Nucleus accumbens (tissue), 56 donors: Measurements from ENCODE around the gene CD320.
A peak's percentile ranks its signal among the peaks of the same experiment; 100 is the strongest.
"Not testable (repeated sequence)": the region's sequence is repeated elsewhere in the genome, so short reads cannot be mapped to it uniquely, and the experiment has no call there.

Experiments
- DNase-seq, 56 donors: peaks; one replicate each; lab custom pipeline; 2025; lab: John Stamatoyannopoulos, UW

The CD320 gene

DNA sequence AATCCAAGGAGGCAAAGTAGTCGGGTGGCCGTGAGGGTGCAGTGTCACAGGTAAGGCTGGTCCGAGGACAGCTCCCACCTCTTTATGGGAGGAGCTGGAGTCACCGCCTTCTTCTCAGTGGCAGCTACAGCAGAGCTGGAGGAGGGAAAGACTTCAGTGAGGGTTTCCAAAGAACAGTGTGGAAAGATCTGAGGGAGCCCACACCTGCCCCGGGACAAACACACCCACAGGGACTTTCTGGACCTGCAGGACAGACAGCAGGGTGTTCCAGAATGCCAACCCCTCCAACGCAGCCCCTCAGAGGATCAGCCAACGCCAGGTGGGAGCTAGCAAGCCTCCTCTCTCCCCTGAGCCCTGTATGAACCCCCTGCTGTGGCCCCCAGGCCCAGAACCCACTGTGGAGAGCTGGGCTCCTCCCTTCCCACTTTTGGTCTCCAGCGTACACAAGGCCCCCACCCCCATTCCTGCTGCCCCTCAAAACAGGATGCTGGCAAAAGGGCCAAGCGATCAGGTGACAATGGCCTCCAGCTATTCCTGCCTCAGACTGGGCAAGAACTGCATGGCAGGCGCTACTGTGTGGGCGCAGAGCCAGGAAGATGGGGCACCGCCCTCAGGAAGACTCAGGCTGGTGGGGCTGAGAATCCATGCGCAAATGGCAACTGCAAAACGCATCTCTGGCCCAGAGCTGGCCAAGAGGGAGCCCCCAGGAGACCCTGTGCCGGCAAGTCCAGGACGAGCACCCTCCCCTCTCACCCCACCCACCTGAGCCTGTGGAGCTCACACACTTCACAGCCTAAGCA, 3.5 kb upstream of the CD320 start:
- no peak for DNase-seq

DNA sequence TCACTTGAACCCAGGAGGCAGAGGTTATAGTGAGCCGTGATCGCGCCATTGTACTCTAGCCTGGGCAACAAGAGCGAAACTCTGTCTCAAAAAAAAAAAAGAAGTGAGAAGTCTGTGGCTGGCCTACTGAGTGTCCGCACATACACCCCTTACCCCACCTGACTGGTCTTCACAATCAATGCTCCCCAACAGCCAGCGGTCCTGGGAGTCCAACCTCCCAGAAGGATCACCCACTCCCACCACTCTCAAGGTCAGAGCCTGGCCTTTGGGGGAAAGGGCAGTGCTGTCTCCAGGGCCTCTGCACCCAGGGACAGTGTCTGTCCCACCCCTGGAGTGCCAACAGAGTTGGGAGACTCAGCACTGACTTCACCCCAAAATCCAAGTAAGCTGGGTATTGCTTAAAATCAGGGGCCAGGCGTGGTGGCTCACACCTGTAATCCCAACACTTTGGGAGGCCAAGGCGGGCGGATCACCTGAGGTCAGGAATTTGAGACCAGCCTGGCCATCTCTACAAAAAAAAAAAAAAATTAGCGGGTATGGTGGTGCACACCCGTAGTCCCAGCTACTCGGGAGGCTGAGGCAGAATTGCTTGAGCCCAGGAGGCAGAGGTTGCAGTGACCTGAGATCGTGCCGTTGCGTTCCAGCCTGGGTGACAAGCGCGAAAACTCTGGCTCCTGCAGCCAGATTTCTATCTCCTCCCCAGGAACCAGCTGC, 2.3 kb upstream of the CD320 start:
- DNase-seq: no peak

DNA sequence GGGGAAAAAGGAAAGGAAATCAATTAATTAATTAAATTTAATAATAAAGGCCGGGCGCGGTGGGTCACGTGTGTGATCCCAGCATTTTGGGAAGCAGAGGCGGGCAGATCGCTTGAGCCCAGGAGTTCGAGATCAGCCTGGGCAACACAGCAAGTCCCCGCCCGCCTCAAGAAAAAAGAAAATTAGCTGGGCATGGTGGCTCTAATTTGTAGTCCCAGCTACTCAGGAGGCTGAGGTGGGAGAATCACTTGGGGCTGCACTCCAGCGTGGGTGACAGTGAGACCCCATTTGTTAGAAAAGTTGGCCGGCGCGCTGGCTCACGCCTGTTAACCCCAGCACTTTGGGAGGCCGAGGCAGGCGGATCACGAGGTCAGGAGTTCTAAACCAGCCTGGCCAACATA, 733 bp upstream of the CD320 start:
- DNase-seq: no peak

DNA sequence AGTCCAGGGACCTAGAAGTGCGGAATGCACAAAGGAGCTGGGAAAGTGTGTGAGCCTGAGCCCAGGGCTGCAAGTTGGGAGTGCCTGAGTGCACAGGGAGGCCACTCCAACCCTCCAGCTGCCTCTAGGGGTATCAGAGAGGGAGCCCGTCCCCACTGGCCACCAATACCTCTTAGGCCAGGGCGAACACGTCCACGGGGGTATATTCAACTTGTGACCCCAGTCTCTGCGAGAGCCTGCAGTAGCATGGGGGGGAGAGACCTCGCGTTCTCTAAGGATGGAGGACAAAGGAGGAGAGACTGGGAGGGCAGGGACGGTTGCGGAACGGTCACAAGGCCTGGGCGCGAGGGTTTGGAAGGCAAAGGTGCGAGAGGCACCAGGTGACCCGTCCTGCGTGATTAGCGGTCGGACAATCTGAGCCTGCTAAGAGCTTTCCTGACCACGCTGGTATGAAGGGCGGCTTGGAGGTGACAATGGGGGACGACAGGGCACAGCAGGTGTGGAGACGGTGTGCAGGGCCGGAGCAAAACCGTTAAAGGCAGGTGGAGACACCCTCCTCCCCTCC, 676 bp downstream of the CD320 start:
- no peak for DNase-seq

DNA sequence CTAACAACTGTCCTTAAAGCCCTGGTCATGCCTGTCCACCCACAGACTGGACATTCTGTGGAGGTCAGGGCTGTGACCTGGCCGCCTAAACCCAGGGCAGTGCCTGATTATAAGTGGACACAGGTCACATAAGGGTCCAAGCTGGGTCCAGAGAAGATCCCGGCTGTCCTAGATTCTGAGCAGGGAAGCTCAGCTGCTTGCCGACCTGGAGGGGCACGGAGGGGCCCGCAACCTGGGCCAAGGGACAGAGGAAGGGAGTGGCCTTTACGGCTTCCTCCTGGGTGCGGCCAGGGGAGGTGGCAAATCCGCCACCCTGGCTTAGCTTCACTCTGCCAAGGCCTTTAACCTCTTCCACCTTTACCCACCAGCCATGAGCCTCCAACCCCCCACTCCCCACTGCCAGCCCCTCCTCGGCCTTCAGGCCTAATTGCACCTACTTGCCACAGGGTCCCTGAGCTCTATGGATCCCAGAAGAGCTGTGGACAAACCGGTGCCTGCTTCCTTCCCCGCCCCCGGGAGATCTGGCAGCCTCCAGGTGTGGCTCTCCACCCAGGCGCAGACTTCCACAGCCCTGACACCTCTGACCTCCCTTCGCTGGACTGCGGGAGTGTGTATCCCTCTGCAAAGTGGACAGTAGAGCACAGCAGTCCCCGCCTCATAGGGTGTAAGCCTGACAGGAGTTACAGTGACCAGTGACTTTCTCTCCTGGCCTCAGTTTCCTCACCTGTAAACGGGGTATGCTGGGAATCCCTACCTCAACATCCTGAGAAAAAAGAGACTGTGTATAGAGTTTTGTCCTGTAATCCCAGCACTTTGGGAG, 1.7 kb downstream of the CD320 start:
- no peak for DNase-seq

DNA sequence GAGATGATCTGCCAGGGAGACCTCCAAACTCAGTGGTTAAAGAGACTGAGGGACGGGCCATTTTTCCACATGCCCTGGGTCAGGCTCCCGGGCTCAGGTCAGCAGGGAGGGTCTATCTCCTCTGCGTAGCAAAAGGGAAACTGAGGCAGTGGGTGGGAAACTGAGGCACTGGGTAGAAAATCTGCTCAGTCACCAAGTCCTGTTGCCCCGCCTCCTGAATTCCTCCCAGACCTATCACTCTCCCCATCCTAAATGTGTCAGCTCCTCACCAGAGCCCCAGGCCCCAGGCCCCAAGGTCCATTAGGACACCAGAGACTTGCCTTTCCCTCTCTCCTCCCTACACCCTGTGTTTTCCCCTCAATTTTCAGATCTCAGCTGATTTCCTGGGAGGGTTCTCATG, 2.4 kb downstream of the CD320 start:
- DNase-seq: no peak

DNA sequence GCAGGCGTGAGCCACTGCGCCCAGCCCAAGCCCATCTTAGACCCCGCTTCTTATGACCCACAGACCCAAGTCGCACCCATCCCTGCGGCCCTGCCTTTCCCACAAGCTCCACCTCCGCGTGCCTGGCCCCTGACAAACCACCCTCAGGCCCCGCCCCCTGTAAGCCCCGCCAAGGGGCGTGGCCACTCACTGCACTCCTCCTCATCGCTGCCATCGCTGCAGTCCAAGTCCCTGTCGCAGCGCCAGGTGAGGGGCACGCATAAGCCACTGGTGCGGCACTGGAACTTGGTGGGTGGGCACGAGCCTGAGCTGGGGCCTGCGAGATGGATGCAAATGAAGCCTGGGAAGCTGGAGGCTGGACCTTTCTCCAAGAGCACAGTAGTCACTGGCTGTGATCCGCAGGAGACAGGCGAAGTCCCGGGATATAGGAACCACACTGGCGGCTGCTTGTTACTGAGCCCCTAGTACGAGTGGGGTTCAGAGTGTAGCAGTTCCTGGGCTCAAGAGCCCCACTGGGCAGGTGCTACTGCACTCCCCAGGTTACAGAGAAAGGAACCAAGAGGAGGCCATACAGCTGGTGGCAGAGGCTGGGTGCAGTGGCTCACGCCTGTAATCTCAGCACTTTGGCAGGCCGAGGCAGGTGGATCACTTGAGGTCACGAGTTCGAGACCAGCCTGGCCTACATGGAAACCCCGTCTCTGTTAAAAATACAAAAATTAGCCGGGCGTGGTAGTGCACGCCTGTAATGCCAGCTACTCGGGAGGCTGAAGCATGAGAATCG, 3.1 kb downstream of the CD320 start:
- DNase-seq: no peak

DNA sequence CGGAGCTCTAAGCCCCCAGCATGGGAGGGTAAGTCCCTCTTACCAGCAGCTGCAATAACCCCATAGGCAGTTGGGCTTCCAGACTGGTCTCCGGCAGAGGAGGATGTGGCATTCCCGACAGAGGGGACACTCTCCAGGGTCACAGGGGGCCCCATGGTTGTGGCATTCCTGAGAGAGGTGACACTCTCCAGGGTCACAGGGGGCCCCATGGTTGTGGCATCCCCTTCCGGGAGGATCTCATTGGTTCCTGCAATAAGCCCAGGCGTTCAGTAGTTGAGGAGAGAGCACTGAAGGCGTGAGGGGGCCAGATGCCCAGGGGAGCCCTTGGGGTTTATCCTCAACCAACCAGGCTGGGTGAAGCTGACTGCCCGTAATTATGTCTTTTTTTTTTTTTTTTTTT, 5.4 kb downstream of the CD320 start:
- no peak for DNase-seq

DNA sequence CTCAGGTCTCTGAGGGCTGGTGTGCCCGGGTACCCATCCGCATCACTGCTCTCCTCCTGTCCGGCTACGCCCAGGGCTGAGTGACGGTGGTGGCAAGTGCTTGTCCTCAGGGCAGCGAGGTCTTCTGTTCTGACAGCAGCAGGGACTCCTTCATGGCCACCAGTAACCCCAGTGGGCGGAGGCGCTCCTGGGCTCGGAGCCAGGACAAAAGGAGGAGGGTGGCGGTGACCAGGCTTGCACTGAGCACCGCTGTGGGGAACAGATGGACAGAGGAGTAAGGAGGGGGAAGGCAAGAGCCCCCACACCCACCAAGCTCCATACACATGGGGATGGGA, 5.8 kb downstream of the CD320 start:
- DNase-seq: peak in 3 of 56 donors; percentile 3 to 26 (median 4)

DNA sequence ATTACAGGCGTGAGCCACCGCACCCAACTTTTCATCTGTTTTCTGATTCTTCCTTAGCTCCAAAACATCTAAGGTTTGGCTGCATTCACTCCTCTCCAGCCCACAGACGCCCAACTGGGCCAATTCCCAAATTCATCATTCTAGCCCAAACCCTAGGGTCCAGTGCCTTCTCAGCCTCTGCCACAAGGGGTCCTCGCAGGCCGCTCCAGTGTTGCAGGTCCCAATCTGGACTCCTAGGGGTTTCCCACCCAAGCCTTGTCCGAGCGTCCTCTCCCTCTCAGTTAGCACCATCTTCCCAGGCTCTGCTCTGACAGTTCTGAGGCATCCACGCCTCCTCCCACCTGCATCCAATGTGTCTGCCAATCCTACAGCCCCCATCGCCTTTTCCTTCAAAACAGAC, 16.8 kb downstream of the CD320 start:
- DNase-seq: not testable (repeated sequence)

DNA sequence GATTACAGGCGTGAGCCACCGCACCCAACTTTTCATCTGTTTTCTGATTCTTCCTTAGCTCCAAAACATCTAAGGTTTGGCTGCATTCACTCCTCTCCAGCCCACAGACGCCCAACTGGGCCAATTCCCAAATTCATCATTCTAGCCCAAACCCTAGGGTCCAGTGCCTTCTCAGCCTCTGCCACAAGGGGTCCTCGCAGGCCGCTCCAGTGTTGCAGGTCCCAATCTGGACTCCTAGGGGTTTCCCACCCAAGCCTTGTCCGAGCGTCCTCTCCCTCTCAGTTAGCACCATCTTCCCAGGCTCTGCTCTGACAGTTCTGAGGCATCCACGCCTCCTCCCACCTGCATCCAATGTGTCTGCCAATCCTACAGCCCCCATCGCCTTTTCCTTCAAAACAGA, 31.6 kb downstream of the CD320 start:
- DNase-seq: not testable (repeated sequence)

DNA sequence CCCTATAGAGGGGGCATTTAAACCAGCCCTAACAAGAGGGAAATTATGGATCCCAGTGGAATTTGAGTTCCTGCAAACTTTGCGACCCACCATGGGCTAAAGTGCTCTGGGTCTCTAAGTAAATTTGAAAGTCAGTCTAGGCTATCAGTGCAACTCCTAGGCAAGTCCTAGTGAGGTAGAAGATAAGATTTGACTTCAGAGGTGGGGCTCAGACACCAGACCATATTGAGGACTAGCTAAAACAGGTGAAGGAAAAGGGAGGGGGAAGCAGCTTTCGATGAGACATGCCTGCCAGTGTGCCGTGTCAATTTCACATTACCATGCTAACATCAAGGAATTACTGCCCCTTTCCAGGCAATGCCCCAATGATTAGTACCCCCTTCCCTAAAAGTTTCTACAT, 38.4 kb downstream of the CD320 start:
- DNase-seq: no peak

DNA sequence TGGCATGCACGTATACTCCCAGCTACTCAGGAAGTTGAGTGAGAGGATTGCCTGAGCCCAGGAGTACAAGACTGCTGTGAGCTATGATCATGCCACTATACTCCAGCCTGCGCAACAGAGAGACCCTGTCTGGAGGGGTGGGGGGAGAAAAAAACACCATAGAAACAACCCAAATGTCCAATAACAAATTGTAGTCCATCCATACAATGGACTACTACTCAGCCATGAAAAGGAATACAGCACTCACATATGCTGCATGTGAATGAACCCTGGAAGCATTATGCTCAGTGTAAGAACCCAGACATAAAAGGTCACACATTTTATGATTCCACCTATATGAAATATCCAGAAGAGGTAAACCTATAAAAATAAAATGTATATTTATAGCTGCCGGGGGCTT, 42.3 kb downstream of the CD320 start:
- no peak for DNase-seq

DNA sequence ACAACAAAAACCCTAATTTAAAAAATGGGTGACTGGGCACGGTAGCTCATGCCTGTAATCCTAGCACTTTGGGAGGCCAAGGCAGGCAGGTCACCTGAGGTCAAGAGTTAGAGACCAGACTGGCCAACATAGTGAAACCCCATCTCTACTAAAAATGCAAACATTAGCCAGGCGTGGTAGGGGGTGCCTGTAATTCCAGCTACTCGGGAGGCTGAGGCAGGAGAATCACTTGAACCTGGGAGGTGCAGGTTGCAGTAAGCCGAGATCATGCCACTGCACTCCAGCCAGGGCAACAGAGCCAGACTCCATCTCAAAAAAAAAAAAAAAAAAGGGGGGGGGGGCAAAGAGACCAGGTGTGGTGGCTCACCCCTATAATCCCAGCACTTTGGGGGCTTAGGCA, 43.9 kb downstream of the CD320 start:
- DNase-seq: not testable (repeated sequence)

DNA sequence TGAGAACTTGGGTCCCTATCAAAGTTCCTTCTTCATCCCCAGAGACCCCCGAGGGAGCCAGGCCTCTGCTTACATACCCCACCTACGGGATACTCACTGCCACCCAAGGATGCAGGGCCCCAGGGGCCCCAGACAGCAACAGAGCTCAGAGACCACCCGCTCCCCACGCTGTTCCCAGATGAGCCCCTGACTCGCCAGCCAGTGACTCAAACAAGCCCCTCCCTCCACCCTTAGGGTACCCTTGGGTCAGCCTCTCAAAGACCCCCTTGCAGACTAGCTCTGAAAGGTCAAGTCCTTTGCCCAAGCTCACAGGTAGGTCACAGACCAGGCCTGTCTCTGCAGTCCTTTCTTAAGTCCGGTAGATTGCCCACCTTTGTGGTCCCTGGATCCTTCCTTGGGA, 45.7 kb downstream of the CD320 start:
- no peak for DNase-seq

DNA sequence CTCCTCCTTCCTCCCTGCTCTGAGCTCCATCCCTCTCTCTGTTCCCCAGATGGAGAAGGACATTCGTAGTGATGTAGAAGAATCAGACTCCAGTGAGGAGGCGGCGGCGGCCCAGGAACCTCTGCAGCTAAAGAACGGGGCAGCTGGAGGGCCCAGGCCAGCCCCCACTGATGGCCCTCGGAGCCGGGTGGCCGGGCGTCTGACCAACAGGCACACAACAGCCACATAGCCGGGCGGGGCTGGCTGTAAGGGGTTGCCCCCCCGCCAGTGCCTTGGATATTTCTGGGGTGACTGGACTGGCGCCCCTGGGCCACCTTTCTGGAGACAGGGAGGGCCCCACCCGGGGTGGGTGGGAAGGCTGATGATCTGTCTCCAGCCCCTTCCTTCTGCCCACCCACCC, 46.3 kb downstream of the CD320 start:
- DNase-seq: no peak

DNA sequence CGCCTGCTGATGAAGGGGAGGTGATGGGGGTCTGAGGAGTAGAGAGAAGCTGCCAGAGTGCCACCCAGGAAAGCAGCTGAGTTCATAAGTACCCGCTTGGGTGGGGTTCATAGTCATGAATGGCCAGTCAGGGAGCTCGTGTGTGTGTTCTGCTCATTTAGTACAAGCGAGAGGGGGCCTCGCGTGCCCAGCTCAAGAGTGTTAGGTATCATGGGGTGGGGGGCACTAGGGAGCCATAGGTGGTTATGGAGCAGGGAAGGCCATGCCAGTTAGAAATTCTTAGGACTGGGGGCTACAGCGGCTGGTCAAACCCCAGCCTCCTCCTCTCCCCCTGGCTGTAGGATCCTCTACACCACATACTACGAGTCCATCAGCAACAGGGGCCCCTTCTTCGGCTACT, 46.8 kb downstream of the CD320 start:
- no peak for DNase-seq

DNA sequence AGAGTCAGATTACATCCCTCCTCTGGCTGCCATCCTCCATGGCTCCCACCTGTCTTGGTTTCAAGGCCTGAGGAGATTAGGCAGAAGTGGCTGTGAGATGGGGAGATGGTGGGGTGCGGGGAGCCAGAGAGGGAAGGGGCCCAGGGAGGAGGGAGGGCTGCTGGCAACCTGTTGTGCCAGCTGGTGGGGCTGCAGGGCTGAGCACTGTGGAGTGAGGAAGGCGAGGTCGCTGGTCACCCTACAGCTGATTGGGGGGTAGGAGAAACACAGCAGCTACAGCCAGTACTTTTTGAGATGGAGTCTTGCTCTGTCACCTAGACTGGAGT, 48.3 kb downstream of the CD320 start:
- DNase-seq: no peak

DNA sequence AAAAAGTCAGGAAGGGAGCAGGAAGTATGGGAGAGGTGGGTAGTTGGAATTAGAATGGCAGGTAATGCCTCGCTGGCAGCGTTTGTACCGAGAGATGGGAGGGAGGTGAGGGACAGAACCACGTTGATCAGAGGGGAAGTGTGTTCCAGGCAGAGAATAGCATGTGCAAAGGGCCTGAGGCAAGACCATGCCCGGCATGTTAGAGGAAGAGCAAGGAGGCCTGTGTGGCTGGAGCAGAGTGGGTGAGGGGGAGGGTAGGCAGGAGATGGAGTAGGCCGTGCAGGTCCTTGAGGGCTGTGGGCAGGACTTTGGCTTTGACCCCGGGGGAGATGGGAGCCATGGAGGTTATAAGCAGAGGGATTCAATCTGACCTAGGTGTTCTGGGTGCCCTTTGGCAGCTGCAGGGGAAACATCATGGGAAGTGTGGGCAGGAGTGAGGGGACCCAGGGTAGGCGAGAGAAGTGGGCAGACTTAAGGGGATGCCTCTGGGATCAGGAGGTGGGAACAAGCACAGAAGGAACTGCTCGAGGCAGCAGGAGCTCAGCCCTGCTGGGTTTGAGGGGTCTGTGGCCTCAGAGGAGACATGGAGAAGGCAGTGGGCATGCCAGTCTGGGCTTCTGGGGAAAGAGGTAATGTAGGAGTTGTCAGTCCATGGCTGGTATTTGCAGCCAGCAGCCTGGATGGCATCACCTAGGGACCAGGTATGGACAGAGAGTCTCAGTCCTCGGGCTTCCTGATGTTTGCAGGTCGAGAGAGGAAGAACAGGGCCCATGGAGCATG, 48.8 kb downstream of the CD320 start:
- no peak for DNase-seq

DNA sequence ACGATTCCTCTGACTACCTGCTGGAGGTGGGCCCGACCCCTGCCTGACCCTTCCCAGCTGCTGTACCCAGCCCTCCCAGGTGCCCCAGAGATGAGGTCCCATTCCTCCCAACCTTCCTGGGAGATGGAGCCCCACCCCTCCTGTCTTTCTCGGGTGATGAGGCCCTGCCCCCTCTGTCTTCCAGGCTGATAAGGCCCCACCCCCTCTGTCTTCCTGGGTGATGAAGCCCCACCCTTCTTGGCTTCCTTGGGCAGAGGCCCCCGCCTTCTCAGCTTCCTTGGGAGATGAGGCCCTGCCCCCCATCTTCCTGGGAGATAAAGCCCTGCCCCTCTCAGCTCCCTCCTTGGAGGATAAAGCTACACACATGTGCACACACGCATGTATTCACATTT, 51.1 kb downstream of the CD320 start:
- no peak for DNase-seq
